Activated CD4-positive, alpha-beta T cell treated with anti-CD3 and anti-CD28 coated beads, Interleukin-2, amount 50 U/mL, for 4 hours (primary cell): ENCODE data around the gene MAGI1.
"Not testable (repeated sequence)": the region's sequence is repeated elsewhere in the genome, so short reads cannot be mapped to it uniquely, and the experiment has no call there.

ENCODE experiments used
- DNase-seq, 2 experiments: peaks; one replicate each; pipeline ENCODE4 v3.0.0-alpha.2; 2020

Gene MAGI1

GRCh38 chr3:65642883-65643282 is 395.8 kb downstream of the MAGI1 start:
- DNase-seq: no peak

GRCh38 chr3:65641777-65642176 is 396.9 kb downstream of the MAGI1 start:
- DNase-seq: no peak

GRCh38 chr3:65641045-65641444 is 397.7 kb downstream of the MAGI1 start:
- no peak for DNase-seq

GRCh38 chr3:65639444-65639843 is 399.3 kb downstream of the MAGI1 start:
- no peak for DNase-seq

- no peak for DNase-seq
Measured at GRCh38 chr3:65638301-65638700, 400.4 kb downstream of the MAGI1 start.

- no peak for DNase-seq
Measured at GRCh38 chr3:65636326-65636725, 402.4 kb downstream of the MAGI1 start.

- no peak for DNase-seq
Measured at GRCh38 chr3:65635657-65636056, 403.1 kb downstream of the MAGI1 start.

- DNase-seq: no peak
Measured at GRCh38 chr3:65633018-65633638, 405.6 kb downstream of the MAGI1 start.

GRCh38 chr3:65632414-65632813 is 406.3 kb downstream of the MAGI1 start:
- no peak for DNase-seq

GRCh38 chr3:65628978-65629377 is 409.7 kb downstream of the MAGI1 start:
- no peak for DNase-seq

- no peak for DNase-seq
Measured at GRCh38 chr3:65627062-65627461, 411.7 kb downstream of the MAGI1 start.

- DNase-seq: no peak
Measured at GRCh38 chr3:65625305-65625704, 413.4 kb downstream of the MAGI1 start.

GRCh38 chr3:65623362-65623761 is 415.4 kb downstream of the MAGI1 start:
- DNase-seq: no peak

- no peak for DNase-seq
Measured at GRCh38 chr3:65619888-65620287, 418.8 kb downstream of the MAGI1 start.

- DNase-seq: no peak
Measured at GRCh38 chr3:65619451-65619881, 419.3 kb downstream of the MAGI1 start.

- no peak for DNase-seq
Measured at GRCh38 chr3:65618599-65618998, 420.1 kb downstream of the MAGI1 start.

- no peak for DNase-seq
Measured at GRCh38 chr3:65617787-65618186, 420.9 kb downstream of the MAGI1 start.

- no peak for DNase-seq
Measured at GRCh38 chr3:65617209-65617608, 421.5 kb downstream of the MAGI1 start.

- no peak for DNase-seq
Measured at GRCh38 chr3:65616563-65616962, 422.2 kb downstream of the MAGI1 start.

- DNase-seq: no peak
Measured at GRCh38 chr3:65615329-65615728, 423.4 kb downstream of the MAGI1 start.

- DNase-seq: no peak
Measured at GRCh38 chr3:65614585-65614984, 424.1 kb downstream of the MAGI1 start.

GRCh38 chr3:65607965-65608460 is 430.7 kb downstream of the MAGI1 start:
- not testable (repeated sequence) for DNase-seq

- no peak for DNase-seq
Measured at GRCh38 chr3:65607101-65607500, 431.6 kb downstream of the MAGI1 start.

- no peak for DNase-seq
Measured at GRCh38 chr3:65605876-65606432, 432.8 kb downstream of the MAGI1 start.
